Thymus (tissue), 11 donors: ENCODE measurements around the gene HOXD13. TPM values are rescaled to one million over a fixed set of nuclear protein-coding genes. Genes with fewer than 3 reads are reported as not detected.
A peak's percentile ranks its signal among the peaks of the same experiment; 100 is the strongest.

ENCODE experiments used
- DNase-seq, 9 donors: peaks; one replicate each; pipeline ENCODE4 v3.0.0-alpha.2; 2013; ENCODE audit warnings: low spot score in 9 of 9, low read depth in 6 of 9, missing footprints in 1 of 9
- H3K27ac ChIP-seq, 2 donors: one replicate each; pipeline ENCODE4 v1.5.1; 2013; ENCODE audit warnings: control low read depth in 1 of 2, low read depth in 1 of 2, low read length in 1 of 2, mild to moderate bottlenecking in 1 of 2, moderate library complexity in 1 of 2
- H3K27me3 ChIP-seq, 2 donors: one replicate each; pipeline ENCODE4 v1.5.1; 2013; ENCODE audit warnings: low read length in 1 of 2; ENCODE audit not compliant: control insufficient read depth in 2 of 2, insufficient read depth in 1 of 2
- H3K36me3 ChIP-seq, 2 donors: one replicate each; pipeline ENCODE4 v1.5.1; 2013; ENCODE audit warnings: low read length in 1 of 2, mild to moderate bottlenecking in 1 of 2, moderate library complexity in 1 of 2; ENCODE audit not compliant: control insufficient read depth in 2 of 2, insufficient read depth in 2 of 2
- H3K4me1 ChIP-seq, 2 donors: one replicate each; pipeline ENCODE4 v1.5.1; 2013; ENCODE audit warnings: low read length in 2 of 2; ENCODE audit not compliant: control insufficient read depth in 2 of 2, insufficient read depth in 2 of 2
- H3K4me3 ChIP-seq, 2 donors: one replicate each; pipeline ENCODE4 v1.5.1; 2013; ENCODE audit warnings: low read length in 2 of 2, control low read depth in 1 of 2, mild to moderate bottlenecking in 1 of 2
- H3K9me3 ChIP-seq, 2 donors: one replicate each; pipeline ENCODE4 v1.5.1; 2013; ENCODE audit warnings: low read length in 1 of 2, mild to moderate bottlenecking in 1 of 2; ENCODE audit not compliant: control insufficient read depth in 2 of 2, insufficient read depth in 1 of 2
- WGBS: extraction: QIAGEN DNeasy Blood & Tissue Kit; methylation state at CpG from one replicate; pipeline ENCODE4 v1.1.7; 2013; 5-methylcytosine and 5-hydroxymethylcytosine counted together
- polyA plus RNA-seq: library from polyadenylated mRNA; stranded (reverse); fragments of 200-250 nt; gene quantifications from one replicate; pipeline ENCODE4 v1.2.3, GENCODE V29; 2013
- total RNA-seq: library from RNA; stranded (reverse); fragments of 120-200 nt; gene quantifications from one replicate; pipeline ENCODE4 v1.2.4, GENCODE V29; 2013
- donor health status: healthy.

Gene HOXD13
- total and polyA plus RNA-seq, 2 donors, result 0.11 TPM; not detected in 1

- Histone ChIP-seq H3K36me3 (no peaks in the 10 kb centered on the region), H3K27me3 (peaks cover 93 to 99% of the 10 kb centered on the region in 2 donors), H3K27ac (no peak overlapping the region), H3K4me1 (peaks cover 4 to 8% of the 10 kb centered on the region in 2 donors), H3K9me3 (peaks cover 15 to 24% of the 10 kb centered on the region in 2 donors), H3K4me3 (no peak overlapping the region)
- 9% methylated on average over 40 of the region's 40 CpGs for WGBS
- no peak for DNase-seq
These were observed 7.3 kb upstream of the HOXD13 start for GRCh38 chr2:176085120-176085788.

GRCh38 chr2:176085861-176086771 lies 6.4 kb upstream of the HOXD13 start:
- WGBS, result 5% methylated on average over 46 of the region's 46 CpGs
- peaks cover 91 to 99% of the 10 kb centered on the region in 2 donors for H3K27me3 ChIP-seq

GRCh38 chr2:176087330-176088047 lies 5.0 kb upstream of the HOXD13 start:
- 23% methylated on average over 29 of the region's 29 CpGs for WGBS
- DNase-seq, result no peak
- H3K4me1 ChIP-seq, result peaks cover 0 to 8% of the 10 kb centered on the region in 2 donors
- H3K36me3 ChIP-seq, result no peaks in the 10 kb centered on the region
- H3K27ac ChIP-seq, result no peak overlapping the region
- no peak overlapping the region for H3K4me3 ChIP-seq
- peaks cover 6 to 14% of the 10 kb centered on the region in 2 donors for H3K9me3 ChIP-seq
- H3K27me3 ChIP-seq, result peaks cover 90 to 99% of the 10 kb centered on the region in 2 donors

More at GRCh38 chr2:176085861-176086771, 6.4 kb upstream of the HOXD13 start:
- Histone ChIP-seq H3K4me1 (peaks cover 0 to 8% of the 10 kb centered on the region in 2 donors), H3K4me3 (no peak overlapping the region), H3K36me3 (no peaks in the 10 kb centered on the region), H3K9me3 (peaks cover 9 to 16% of the 10 kb centered on the region in 2 donors), H3K27ac (no peak overlapping the region)
- peak in 2 of 9 donors; percentile 34 to 47 for DNase-seq

GRCh38 chr2:176088048-176088936 lies 4.2 kb upstream of the HOXD13 start:
- WGBS, result 4% methylated on average over 49 of the region's 49 CpGs
- Histone ChIP-seq H3K4me1 (peaks cover 0 to 12% of the 10 kb centered on the region in 2 donors), H3K27ac (no peak overlapping the region), H3K27me3 (peaks cover 90 to 99% of the 10 kb centered on the region in 2 donors), H3K9me3 (peaks cover 4 to 6% of the 10 kb centered on the region in 2 donors), H3K4me3 (peak overlapping the region in 1 of 2 donors; percentile 24), H3K36me3 (no peaks in the 10 kb centered on the region)
- DNase-seq, result peak in 2 of 9 donors; percentile 32 to 46

GRCh38 chr2:176088937-176089842 lies 3.3 kb upstream of the HOXD13 start:
- Histone ChIP-seq H3K4me1 (peaks cover 0 to 13% of the 10 kb centered on the region in 2 donors), H3K4me3 (no peak overlapping the region), H3K27me3 (peaks cover 89 to 99% of the 10 kb centered on the region in 2 donors), H3K36me3 (no peaks in the 10 kb centered on the region), H3K9me3 (peaks cover 1 to 4% of the 10 kb centered on the region in 2 donors), H3K27ac (no peak overlapping the region)
- no peak for DNase-seq
- 5% methylated on average over 6 of the region's 6 CpGs for WGBS

GRCh38 chr2:176089843-176090395 lies 2.6 kb upstream of the HOXD13 start:
- Histone ChIP-seq H3K4me3 (no peak overlapping the region), H3K36me3 (no peaks in the 10 kb centered on the region), H3K4me1 (peaks cover 0 to 13% of the 10 kb centered on the region in 2 donors), H3K27ac (no peak overlapping the region), H3K27me3 (peaks cover 91 to 99% of the 10 kb centered on the region in 2 donors), H3K9me3 (peaks cover 1 to 4% of the 10 kb centered on the region in 2 donors)
- DNase-seq, result no peak

- Histone ChIP-seq H3K9me3 (peaks cover 1 to 4% of the 10 kb centered on the region in 2 donors), H3K27ac (no peak overlapping the region), H3K4me1 (peaks cover 0 to 13% of the 10 kb centered on the region in 2 donors), H3K27me3 (peaks cover 88 to 99% of the 10 kb centered on the region in 2 donors), H3K36me3 (no peaks in the 10 kb centered on the region), H3K4me3 (no peak overlapping the region)
- no peak for DNase-seq
- WGBS, result 19% methylated on average over 5 of the region's 5 CpGs
These were observed 1.7 kb upstream of the HOXD13 start for GRCh38 chr2:176090862-176091261.
